Measurements from ENCODE around the gene PSPH.
"Not testable (repeated sequence)": the region's sequence is repeated elsewhere in the genome, so short reads cannot be mapped to it uniquely, and the experiment has no call there.

The PSPH gene

DNA sequence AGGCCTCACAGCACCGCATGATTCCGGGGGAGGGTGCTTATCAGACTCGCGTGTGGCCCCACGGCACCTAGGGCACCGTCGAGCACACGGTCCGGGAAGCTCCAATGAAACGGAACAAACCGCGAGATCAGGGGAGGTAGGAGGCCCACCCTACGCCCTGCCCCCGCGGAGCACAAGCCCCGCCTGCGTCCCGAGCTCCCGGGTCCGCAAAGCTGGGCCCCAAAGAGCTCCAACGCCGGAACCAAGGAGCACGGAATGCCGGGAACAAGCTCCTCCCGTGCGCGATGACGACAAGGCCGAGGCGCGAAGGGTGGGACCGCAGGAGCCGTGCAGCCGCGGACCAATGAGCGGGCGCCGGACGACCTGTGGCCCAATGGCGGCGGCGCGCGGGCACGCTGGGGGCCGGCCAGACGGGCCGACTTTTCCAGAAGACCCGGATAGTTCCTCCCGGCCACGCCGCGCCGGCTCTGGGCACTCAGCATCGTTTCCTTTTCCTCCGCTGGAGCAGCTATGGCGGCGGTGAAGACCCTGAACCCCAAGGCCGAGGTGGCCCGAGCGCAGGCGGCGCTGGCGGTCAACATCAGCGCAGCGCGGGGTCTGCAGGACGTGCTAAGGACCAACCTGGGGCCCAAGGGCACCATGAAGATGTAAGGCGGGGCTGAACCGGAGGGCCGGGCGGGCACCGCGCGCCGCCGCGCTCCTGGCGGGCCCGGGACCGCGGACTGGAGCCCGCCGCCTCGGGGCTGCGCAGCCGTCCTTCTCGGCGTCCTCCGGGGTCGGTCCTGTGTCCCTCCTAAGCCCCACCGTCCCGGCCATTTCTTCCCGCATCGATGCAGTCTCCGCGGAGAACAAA, at the start of gene PSPH, which contains the start of gene CCT6A:
Gene PSPH, minus strand, starts transcription at position 106 of the 853 bp plus-strand sequence. CDS start 30,232 bp downstream, outside the sequence.
Gene CCT6A, plus strand, starts transcription at position 427 of the 853 bp plus-strand sequence. Its CDS starts 84 bp downstream, at position 511.
- peak; percentile 93 for DNase-seq (ENCODE audit: low read depth in 2 of 2)

DNA sequence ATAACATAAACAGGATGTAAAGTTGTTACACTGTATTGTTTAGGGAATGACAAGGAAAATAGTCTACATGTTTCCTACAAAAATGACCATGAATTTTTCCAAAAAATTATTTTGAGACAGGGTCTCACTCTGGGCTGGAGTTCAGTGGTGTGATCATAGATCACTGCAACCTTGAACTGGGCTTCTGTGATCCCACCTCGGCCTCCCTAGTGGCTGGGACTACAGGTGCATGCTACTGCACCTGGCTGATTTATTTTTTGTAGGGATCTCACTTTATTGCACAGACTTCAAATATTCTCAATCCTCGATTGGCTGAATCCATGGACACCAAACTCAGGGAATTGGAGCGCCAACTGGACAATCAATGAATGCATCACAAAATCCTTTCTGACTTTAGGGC, 48.4 kb upstream of the PSPH start:
- DNase-seq (ENCODE audit: low read depth in 2 of 2) = no peak

DNA sequence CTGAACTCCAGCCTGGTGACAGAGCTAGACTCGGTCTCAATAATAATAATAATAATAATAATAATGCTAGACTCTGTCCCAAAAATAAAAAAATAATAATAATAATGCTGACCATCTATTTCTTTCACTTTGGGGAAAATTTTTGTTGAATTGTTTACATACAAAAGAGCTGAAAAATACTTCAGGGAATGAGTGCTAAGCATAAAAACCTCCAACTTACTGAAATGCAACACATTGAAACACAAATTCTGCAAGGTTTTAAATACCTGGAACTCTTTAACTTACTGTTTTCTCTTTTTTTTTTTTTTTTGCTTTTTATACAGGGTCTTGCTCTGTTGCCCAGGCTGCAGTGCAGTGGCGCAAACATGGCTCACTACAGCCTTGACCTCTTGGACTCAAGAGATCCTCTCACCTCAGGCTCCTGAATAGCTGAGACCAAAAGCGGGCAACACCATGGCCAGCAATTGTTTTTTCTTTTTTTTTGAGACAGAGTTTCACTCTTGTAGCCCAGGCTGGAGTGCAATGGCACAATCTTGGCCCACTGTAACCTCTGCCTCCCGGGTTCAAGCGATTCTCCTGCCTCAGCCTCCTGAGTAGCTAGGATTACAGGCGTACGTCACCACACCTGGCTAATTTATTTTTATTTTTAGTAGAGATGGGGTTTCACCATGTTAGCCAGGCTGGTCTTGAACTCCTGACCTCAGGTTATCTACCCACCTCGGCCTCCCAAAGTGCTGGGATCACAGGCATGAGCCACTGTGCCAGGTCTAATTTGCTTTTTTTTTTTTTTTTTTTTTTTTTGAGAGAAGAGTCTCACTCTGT, 47.2 kb upstream of the PSPH start:
- not testable (repeated sequence) for DNase-seq (ENCODE audit: low read depth in 2 of 2)

DNA sequence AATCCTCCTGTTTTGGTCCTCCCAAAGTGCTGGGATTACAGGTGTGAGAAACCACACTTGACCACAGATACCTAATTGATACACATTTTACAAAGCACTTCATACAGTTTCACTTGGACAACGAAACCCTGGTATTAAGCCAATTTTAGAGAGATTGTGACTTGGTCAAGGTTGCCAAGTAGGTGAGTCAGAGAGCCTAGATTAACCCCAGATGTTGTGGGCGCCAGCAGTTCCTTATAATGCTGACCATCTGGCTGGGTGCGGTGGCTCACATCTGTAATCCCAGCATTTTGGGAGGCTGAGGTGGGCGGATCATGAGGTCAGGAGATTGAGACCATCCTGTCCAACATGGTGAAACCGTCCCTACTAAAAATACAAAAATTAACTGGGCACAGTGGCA, 46.5 kb upstream of the PSPH start:
- DNase-seq (ENCODE audit: low read depth in 2 of 2) = no peak

DNA sequence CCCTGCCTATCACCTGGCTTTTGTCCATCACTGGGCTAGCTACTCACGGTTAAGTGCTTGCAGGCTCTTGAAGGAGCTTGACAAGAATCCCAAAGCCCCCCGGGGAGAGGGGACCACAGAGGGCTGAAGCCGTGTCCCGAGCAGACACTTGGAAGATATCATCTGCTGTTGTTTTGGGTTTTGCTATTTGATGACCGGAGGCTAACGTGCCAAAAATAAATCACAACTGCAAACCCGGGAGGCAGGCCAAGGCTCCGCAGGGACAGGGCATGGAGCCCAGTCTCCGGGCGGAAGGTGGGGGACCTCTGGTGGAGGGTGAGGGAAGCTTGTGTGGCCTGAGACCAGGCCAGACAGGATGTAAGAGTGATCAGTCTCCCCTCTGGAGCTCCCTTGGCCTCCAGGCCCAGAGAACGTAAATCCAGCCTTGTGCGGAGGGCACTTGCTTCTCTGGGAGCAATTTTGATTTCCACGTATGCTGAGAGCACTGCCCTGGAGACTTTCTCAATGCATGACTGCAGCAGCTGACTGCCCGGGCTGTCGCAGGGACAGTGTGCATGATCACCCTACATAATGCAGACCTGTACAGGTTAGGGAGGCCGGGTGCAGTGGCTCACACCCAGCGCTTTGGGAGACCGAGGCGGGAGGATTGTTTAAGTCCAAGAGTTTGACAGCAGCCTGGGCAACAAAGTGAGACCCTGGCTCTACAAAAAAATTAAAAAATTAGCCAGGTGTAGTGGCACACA, 41.7 kb upstream of the PSPH start, which contains the start of gene PHKG1:
Gene PHKG1, minus strand, starts transcription at position 164 of the 743 bp plus-strand sequence. CDS start 4,011 bp downstream, outside the sequence.
- no peak for DNase-seq (ENCODE audit: low read depth in 2 of 2)

DNA sequence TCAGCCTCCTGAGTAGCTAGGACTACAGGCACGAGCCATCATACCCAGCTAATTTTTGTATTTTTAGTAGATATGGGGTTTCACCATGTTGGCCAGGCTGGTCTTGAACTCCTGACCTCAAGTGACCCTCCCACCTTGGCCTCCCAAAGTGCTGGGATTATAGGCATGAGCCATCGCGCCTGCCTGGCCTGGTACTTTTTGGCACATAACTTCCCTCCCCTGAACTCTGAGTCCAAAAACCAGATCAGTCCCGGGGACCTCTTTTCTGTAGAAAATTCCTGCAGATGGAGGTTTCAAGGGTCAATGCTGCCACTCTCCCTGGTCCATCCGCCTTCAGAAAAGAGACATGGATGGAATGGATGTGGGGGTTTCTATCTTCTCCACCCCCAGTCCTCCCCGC, 41.1 kb upstream of the PSPH start:
- DNase-seq (ENCODE audit: low read depth in 2 of 2) = not testable (repeated sequence)

DNA sequence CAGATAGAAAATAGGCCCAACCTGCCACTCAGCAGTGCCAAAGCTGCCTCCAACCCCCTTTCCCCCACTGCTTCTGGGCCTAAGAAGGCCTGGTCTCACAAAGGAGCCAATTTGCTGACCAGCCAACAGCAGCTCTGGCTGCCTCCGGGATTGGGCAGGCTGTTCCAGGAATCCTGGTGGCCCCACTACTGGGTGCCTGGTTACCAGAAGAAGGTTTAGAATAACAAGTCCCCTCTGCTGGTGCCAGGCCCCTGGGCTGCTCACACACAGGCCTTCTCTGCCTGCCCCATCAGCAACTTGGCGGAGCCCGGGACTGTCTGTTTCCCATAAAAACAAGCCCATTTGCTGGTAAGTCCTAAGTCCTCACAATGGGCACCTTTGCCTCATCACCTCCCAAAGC, 40.3 kb upstream of the PSPH start:
- no peak for DNase-seq (ENCODE audit: low read depth in 2 of 2)

DNA sequence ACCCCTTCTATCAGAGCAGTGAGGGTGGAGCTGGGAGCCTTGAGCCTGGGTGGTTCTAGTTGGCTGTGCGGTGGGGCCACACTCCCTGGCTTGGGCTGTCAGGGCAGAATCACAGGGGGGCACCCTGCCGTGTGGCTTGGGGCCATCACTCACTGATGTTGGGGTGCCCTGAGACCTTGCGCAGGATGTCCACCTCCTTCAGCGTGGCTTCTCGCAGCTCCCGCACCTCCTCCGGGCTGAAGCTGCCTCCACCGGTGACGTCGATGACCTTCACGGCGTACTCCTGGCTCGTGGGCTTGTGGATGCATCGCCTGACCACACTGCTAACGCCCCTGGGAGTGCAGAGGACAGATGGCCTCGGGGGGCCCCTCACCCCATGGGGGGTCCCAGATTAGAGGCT, 36.2 kb upstream of the PSPH start:
- DNase-seq (ENCODE audit: low read depth in 2 of 2) = no peak

DNA sequence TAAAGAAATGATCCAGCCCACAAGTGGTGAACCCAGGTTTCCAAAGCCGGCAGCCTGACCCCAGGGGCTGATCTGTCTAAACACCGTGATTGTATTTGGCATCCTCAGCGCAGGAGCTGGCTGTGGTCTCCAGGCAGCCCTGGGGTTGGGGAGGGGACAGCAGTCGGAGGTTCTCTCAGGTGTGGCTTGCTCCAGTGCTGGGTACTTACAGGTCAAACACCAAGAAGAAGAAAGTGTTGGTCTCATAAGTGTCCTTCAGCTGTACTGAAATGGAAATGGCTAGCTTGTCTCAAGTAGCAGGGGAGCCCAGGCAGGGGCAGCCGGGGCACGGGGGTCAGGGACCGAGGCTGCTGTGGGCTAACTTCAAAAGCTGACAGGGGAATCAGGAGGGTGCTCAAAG, 35.5 kb upstream of the PSPH start:
- no peak for DNase-seq (ENCODE audit: low read depth in 2 of 2)

DNA sequence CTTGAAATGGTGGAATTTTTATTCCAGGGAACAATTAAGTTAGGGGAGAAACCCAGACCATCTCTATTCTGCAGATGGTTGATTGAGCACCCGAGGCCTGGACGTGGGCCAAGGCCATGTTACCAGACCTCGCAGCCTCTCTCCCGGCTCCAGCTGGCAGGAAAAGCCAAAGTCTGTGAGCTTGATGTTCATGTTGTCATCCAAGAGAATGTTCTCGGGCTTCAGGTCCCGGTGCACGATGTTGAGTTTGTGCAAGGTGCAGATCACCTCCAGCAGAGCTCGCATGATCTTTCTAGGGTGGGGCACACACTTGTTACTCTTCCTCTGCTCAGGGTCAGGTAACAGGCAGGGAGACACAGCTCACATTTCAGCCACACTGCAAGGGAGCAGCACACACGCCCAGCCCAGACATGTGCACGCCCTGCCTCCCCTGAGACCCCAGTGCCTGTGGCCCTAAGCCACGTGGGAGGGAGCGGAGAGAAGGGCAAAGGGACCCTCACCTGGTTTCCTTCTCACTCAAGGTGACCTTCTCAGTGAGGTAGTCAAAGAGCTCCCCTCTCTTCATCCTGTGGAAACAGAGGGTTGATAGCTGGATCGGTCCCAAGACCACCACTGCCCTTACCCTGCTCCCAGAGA, 32.0 kb upstream of the PSPH start:
- DNase-seq (ENCODE audit: low read depth in 2 of 2) = no peak

DNA sequence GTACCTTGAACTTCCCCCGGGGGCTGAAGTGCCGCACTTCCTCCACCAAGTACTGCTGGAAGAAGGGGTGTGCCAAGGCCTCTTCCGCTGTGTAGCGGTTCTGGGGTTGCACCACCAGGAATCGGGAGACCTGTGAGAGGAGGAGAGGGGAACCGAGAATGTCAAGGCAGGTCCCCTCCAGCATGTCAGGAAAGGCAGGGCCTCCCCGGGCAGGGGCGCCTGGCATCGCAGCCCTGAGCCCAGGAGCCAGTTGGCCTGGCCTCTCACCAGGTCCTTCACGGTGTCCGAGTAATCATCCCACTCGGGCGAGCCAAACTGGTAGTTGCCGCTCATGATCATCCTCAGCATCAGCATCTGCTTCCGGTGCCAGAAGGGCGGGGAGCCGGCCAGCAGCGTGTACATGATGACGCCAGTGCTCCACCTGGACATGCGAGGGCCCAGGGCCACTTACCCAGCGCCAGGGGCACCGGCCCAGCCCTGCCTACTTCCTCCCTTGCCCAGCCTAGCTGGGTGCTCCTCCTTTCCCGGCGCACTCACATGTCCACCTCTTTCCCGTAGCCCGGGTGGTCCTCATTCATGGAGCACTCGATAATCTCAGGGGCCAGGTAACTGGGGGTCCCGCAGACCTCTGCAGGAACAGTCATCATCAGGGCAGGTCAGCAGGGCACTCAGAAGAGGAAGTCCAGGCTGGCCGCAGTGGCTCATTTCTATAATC, 30.5 kb upstream of the PSPH start:
- DNase-seq (ENCODE audit: low read depth in 2 of 2) = no peak

DNA sequence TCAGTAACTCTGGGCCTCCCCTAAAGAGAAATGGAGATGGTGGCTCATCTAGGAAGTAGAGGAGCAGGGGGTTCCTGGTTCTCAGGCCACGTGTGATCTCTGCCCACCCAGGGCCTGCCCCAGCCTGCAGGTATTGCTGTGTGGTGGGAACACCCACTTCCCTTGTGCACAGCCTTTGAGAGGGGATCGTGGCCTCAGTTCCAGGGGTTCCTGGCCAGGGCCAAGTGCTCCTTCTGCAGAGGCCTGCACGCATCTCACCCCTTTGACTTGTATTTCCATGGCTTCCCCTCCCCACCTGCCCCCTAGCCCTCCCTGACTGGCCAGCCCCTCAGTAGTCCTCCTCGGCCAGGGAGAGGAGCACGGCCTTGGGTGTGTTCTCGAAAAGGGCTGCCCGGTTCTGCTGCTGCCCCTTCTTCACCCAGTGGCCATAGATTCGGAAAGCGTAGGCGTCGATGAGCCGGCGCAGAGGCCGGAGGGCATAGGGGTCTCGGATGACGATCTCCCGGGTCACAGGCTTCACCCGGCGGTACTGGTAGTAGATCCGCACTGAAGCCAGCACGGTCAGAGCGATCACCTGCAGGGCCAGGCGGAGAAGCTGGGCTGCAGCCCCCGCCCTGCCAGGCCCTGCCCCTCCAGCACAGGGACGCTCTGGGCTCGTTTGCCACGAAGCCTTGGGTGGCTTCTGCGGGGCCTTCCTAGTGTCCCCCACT, 29.6 kb upstream of the PSPH start:
- not testable (repeated sequence) for DNase-seq (ENCODE audit: low read depth in 2 of 2)

DNA sequence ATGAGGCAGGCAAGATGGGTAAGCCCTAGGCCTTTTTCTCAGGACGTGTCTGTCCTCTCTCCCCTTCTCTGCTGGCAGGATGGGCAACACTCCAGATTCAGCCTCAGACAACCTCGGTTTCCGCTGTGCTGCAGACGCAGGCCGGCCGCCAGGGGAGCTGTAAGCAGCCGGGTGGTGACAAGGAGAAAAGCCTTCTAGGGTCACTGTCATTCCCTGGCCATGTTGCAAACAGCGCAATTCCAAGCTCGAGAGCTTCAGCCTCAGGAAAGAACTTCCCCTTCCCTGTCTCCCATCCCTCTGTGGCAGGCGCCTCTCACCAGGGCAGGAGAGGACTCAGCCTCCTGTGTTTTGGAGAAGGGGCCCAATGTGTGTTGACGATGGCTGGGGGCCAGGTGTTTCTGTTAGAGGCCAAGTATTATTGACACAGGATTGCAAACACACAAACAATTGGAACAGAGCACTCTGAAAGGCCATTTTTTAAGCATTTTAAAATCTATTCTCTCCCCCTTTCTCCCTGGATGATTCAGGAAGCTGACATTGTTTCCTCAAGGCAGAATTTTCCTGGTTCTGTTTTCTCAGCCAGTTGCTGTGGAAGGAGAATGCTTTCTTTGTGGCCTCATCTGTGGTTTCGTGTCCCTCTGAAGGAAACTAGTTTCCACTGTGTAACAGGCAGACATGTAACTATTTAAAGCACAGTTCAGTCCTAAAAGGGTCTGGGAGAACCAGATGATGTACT, 28.4 kb upstream of the PSPH start:
- DNase-seq (ENCODE audit: low read depth in 2 of 2) = no peak

DNA sequence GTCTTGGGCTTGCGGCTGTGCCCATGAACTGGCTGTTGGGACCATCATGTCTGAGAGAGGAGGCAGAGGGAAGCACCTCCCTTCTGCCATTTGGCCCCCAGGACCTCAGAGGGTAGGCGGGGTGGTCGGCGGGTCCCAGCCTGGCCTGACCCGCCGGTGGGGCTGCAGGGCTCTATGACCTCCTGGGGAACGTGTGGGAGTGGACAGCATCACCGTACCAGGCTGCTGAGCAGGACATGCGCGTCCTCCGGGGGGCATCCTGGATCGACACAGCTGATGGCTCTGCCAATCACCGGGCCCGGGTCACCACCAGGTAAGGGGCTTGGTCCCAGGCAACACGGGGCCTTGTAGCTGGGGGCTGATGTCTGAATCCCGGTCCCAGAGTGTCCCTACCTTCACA, 27.0 kb upstream of the PSPH start:
- DNase-seq (ENCODE audit: low read depth in 2 of 2) = no peak

DNA sequence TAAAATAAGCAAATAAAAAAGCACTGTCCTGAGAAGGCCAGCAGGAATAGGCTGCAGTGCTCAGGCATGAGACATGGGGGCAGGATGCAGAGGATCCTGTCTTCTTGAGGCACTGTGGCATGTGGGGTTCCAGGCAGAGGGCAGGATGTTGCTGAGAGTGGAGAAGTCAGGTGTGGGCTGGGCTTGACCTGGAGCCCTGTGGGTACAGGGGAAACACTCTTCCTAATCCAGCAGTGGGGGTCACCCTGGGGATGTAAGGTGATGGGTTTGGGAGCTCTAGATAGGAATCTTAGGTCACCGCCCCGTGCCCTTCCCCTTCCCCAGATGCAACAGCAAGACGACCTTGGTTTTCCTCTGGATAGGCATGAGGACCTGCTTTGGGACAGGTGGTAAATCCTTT, 26.4 kb upstream of the PSPH start:
- DNase-seq (ENCODE audit: low read depth in 2 of 2) = no peak

DNA sequence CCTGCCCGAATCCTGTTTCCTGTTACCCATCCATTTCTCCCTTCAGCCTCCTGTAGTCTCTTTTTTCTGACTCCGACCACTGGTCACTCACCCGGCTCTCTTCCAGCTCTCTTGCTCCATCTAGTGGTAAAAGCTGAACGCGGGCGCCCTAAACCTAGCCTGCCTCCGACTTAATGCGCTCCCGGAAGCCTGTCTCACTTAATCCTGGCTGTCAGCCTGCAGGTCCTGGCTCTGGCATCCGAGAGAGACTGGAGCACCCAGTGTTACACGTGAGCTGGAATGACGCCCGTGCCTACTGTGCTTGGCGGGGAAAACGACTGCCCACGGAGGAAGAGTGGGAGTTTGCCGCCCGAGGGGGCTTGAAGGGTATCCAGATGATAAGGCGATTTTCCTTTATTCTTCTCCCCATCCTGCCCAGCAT, 23.1 kb upstream of the PSPH start:
- DNase-seq (ENCODE audit: low read depth in 2 of 2) = peak; percentile 34 to 62

DNA sequence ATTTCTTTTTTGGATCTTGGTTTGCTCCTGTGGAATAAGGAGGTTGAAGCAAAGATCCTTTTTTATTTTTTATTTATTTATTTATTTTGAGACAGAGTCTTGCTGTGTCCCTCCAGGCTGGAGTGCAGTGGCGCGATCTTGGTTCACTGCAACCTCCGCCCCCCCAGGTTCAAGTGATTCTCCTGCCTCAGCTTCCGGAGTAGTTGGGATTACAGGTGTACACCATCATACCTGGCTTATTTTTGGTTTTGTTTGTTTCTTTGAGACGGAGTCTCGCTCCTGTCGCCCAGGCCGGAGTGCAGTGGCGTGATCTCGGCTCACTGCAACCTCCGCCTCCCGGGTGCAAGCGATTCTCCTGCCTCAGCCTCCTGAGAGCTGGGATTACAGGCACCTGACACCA, 15.1 kb upstream of the PSPH start:
- not testable (repeated sequence) for DNase-seq (ENCODE audit: low read depth in 2 of 2)

DNA sequence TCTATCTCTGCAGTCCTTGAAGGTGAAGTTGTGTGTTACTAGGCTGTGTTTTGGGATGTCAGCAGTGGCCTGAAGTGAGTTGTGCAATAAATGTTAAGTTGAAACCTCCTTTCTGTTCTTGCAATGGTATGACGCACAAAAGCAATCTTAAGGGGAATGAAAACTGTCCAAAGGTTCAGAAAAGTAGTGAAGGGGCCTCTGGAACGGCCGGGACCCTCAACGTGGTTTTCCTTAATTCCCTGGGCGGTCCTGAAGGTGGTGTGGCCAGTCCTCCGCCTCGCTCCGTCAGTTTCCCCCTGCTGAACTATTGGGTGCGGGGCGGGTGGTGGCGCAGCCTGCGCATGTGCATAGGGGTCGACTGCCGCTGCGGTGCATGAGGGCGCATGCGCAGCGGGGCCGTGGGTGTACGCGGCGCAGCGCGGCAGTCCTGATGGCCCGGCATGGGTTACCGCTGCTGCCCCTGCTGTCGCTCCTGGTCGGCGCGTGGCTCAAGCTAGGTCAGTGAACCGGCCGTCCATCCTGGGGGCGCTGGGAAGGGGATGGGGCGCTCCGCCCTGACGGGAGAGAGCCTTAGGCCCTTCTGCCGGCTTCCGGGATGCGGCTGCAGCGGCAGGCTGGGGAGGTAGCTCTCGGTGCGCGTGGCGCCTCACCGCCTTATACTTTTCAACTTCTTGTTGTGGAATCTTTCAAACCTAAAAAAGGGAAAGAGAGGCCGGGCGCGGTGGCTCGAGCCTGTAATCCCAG, 12.8 kb upstream of the PSPH start, which contains the start of gene SUMF2:
Gene SUMF2, plus strand, starts transcription at position 405 of the 744 bp plus-strand sequence. Its CDS starts 26 bp downstream, at position 431.
- peak; percentile 86 to 87 for DNase-seq (ENCODE audit: low read depth in 2 of 2)

All from stimulated activated CD8-positive, alpha-beta memory T cell treated with anti-CD3 and anti-CD28 coated beads, Interleukin-2, amount 100 ng/mL, for 48 hours (primary cell).